ENCODE measurements around the gene RNASE8. TPM values are rescaled to one million over a fixed set of nuclear protein-coding genes. Genes with fewer than 3 reads are reported as not detected.

The RNASE8 gene
- total RNA-seq, result not detected in 2 replicates

DNA sequence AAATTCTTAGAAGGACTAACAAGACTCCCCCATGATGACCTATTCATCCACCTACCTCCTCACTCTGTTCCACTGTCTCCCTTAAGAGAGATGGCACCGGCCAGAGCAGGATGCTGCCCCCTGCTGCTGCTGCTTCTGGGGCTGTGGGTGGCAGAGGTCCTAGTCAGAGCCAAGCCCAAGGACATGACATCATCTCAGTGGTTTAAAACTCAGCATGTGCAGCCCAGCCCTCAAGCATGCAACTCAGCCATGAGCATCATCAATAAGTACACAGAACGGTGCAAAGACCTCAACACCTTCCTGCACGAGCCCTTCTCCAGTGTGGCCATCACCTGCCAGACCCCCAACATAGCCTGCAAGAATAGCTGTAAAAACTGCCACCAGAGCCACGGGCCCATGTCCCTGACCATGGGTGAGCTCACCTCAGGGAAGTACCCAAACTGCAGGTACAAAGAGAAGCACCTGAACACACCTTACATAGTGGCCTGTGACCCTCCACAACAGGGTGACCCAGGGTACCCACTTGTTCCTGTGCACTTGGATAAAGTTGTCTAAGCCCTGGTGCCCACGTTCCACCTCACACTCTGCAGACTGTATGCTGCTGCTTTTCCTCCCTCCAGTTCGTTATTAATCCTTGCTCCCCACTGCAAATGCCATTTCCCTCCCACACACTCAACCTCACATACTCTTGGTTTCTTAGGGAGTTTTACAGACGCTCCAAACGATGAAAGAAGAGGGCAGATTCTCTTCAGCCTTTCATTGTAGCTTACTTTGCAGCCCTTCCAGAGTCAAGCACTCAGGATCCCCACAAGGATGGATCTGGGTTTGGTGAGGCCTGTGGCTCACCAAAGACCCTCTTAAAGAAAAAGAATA, at the start of gene RNASE8:
Gene RNASE8, plus strand, starts transcription at position 20 of the 873 bp plus-strand sequence. Its CDS starts 71 bp downstream, at position 91.

DNA sequence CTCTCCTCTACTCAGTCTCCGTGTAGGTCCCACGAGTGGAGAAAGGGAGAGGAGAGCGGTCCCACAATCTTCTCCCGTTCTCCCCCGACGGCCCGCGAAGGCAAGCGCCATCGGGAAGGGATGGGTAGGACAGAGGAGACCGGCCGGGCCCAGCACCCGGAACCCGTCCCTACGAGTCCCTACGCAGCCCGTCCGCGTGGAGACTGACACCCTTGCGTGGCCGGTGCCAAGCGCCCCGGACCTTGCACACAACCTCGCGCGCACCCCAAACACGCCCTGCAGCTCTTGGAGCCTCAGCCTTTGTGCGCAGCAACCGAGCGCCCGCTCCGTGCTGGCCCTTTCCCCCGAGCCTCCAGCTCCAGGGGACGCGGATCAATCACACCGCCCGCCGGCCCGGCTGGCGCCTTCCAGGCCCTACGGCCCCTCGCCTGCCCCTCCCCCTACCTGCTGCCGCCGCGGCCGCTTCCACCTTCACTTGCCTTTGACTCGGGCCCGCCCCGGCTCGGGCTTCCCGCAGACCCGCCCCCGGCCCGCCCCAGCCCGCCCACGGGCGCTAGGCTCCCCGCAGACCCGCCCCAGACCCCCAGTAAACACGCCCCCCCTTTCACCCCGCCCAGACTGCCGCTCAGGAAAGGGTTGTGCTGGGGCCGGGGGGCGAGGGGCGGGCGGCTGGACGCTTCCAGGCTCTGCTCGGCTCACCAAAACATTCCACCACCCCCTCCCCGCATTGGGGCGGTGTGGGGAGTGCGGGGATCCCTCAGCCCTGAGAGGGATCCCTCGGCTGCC, 32.8 kb upstream of the RNASE8 start, which contains the start of gene NDRG2:
Gene NDRG2, minus strand, starts transcription at position 477 of the 786 bp plus-strand sequence. CDS start 1,746 bp downstream, outside the sequence.

GRCh38 chr14:21029917-21030316, 27.7 kb upstream of the RNASE8 start, which contains the start of gene TPPP2:
Gene TPPP2, plus strand, starts transcription at chr14:21030217. Its CDS starts 365 bp downstream, at chr14:21030582.

DNA sequence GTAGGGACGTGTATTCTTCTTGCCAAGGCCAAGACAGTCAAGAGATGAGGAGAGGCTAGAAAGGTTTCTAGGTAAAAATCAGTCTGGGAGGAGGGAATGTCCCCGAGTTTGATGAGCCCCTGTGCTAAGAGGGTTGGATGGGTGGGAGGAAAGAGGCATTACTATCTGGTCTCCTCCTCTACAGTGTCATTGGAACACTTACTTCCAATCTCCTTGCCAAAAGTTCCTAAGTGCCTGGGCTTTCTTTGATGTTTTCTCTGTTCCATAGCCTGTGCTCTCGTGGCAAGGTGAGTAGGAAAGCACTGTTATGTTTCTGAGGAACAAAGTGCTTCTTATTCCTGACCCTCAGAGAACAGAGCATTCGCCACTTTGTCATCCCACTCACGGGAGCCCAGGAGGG, 22.9 kb upstream of the RNASE8 start, which contains the start of gene RNASE13:
Gene RNASE13, minus strand, starts transcription at position 101 of the 400 bp plus-strand sequence. CDS start 519 bp downstream, outside the sequence.

DNA sequence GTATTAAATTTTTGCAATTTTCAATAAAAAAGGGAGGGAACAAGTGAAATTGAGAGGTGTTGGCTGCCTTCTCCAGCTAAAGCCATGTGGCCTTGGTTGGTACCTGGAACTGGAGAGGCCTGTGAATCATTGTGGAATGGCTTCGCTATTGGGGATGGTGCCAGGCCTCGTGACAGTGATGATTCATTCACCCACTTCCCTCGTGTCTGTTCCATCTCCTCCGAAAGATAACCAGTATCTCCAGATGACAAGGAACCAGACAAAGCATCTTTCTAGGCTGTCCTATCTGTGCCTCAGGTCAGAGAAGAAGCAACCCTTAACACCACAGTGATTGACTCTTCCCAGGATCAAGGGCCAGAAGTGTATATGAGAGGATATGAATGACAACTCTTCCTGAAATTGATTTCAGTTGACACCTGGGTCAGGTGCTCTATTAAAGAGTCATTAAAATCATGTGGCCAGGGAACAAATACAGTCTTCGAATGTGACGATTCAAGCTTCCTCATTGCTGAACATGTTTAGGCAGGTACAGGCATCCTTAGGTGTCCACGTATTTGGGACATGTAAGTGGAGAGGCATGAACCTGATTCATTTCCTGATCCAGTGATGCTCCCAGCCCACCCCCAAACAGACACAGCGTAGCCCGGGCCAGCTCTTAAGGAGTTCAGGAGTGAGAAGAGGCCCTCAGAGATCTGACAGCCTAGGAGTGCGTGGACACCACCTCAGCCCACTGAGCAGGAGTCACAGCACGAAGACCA, 15.8 kb upstream of the RNASE8 start, which contains the start of gene RNASE7:
Gene RNASE7, plus strand, starts transcription at position 687 of the 758 bp plus-strand sequence. CDS start 631 bp downstream, outside the sequence.

GRCh38 chr14:21070083-21070609, 12.5 kb downstream of the RNASE8 start, which contains the start of gene ARHGEF40:
Gene ARHGEF40, plus strand, starts transcription at chr14:21070304. Its CDS starts 93 bp downstream, at chr14:21070397.

DNA sequence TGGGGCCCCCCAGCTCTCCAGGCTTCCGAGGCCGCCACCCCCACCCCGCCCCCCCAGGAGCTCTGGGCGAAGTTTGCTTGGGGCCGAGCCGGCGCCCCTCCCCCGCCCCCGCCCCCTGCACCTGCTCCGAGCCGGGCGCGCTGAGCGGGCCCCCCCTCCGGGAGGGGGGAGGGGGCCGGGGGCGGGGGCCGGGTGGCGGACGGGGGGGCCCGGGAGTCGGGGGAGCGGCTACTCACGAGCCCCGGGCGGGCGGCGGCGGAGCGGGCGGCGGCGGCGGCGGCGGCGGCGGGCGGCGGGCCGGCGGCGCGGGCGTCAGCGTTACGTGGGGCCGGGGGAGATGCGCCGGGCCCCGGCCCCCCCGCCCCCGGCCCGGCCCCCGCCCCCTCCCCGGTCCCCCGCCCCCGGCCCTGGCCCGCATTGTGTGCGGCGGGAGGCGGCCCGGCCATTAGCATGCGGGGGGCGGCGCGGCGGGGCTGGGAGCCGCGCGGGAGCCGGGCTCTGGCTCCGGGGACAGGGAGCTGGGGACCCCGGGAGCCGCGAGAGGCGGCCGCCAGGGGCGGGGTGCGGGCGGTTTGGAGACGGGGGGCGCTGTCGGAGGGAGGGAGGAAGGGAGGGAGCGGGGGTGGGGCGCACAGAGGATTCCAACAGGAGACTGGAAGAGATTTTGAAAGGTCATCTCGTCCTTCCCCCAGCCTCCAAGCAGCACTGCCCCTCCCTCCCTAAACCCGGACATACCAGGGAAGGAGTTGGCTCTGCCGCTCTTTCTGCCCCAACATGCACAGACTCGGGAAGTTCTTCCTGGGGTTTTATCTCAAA, 40.7 kb downstream of the RNASE8 start, which contains the start of gene ZNF219:
Gene ZNF219, minus strand, starts transcription at position 580 of the 816 bp plus-strand sequence. CDS start 5,064 bp downstream, outside the sequence.

DNA sequence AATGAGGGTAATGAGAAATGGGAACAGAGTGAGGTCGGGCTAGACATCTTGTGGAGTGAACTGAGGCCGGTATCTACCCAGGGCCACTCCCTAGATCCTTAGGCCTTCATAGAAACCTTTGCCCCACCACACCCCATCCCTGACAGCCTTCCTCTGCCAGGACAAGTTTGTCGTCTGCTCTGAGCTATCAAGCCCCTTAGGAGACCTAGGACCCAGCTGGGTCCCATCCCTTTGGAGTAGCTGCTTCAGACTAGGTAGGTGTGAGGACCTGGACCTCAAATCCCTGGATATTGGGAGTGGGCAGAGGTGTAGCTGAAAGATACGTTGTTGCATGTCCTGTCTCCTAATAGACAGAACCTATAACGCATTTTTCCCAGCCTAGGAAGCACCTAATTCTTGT, 43.3 kb downstream of the RNASE8 start, which contains the start of gene TMEM253:
Gene TMEM253, plus strand, starts transcription at position 136 of the 400 bp plus-strand sequence. CDS start 278 bp downstream, outside the sequence.

Other genes with a start within 250 kb of the RNASE8 start
- gene RNASE3, start 166.4 kb upstream of the RNASE8 start, total RNA-seq, result not detected in 2 replicates
- not detected in 2 replicates for gene RNASE2, start 102.3 kb upstream of the RNASE8 start, total RNA-seq
- 38.2 and 48.1 TPM in 2 replicates for gene METTL17, start 67.8 kb upstream of the RNASE8 start, total RNA-seq
- gene SLC39A2, start 58.5 kb upstream of the RNASE8 start, total RNA-seq, result not detected in 2 replicates
- 0.29 TPM in 1 of 2 replicates, not detected in the other for gene NDRG2, start 32.8 kb upstream of the RNASE8 start, total RNA-seq
- not detected in 2 replicates for gene TPPP2, start 27.6 kb upstream of the RNASE8 start, total RNA-seq
- not detected in 2 replicates for gene RNASE13, start 23.0 kb upstream of the RNASE8 start, total RNA-seq
- gene RNASE7, start 15.5 kb upstream of the RNASE8 start, total RNA-seq, result not detected in 2 replicates
- 2.9 and 4.6 TPM in 2 replicates for gene ARHGEF40, start 12.5 kb downstream of the RNASE8 start, total RNA-seq
- 8.1 and 10.8 TPM in 2 replicates for gene ZNF219, start 40.8 kb downstream of the RNASE8 start, total RNA-seq
- not detected in 2 replicates for gene TMEM253, start 43.2 kb downstream of the RNASE8 start, total RNA-seq
- not detected in 2 replicates for gene OR5AU1, start 98.2 kb downstream of the RNASE8 start, total RNA-seq
- 625 and 850 TPM in 2 replicates for gene HNRNPC, start 211.6 kb downstream of the RNASE8 start, total RNA-seq
- not detected in 2 replicates for gene RPGRIP1, start 222.3 kb downstream of the RNASE8 start, total RNA-seq

Data from vein endothelial cell (primary cell).